K562 (cell line): Measurements from ENCODE around the gene FCGR3B. TPM values are rescaled to one million over a fixed set of nuclear protein-coding genes. Genes with fewer than 3 reads are reported as not detected.
A peak's percentile ranks its signal among the peaks of the same experiment; 100 is the strongest.
"Not testable (repeated sequence)": the region's sequence is repeated elsewhere in the genome, so short reads cannot be mapped to it uniquely, and the experiment has no call there.

ENCODE experiments used
- ATAC-seq: fragments of 200-7000 bp; cut with Tn5 transposase; 3 replicates; pipeline ENCODE4 v1.9.1; 2020; ENCODE audit warnings: moderate library complexity
- BruUV-seq: library from RNA; stranded (reverse); fragments of 400-500 nt; replicated peaks from 2 replicates; lab custom pipeline; 2021; lab: Mats Ljungman, UMichigan
- CTCF ChIA-PET: fragments of 300-600 bp; formaldehyde crosslinking; extraction: SDS; loops from one replicate; lab custom pipeline; 2021; ENCODE audit warnings: low intra/inter-chr PET ratio; lab: Yijun Ruan, JAX
- POLR2A ChIA-PET: fragments of 300-600, 350-650 bp; sonication (Branson Sonifier 250); formaldehyde crosslinking; extraction: SDS; loops from one replicate; lab custom pipeline; 2021; ENCODE audit warnings: antibody characterized with exemption, inconsistent platforms; lab: Yijun Ruan, JAX
- DNase-seq, 4 experiments: peaks; one replicate each; pipeline versions ENCODE4 v3.0.0 to v3.0.0-alpha.2; 2011 to 2018; ENCODE audit warnings: low spot score in 3 of 4, mixed read lengths in 3 of 4; ENCODE audit errors: extremely low read depth in 1 of 4
- FAIRE-seq: peaks from 2 replicates; lab custom pipeline; 2011; peaks lifted over from hg19 to GRCh38; lab: Jason Lieb, UNC
- H2AFZ ChIP-seq: 2 replicates; pipeline ENCODE4 v1.6.0; 2011; ENCODE audit warnings: low read depth, low read length, control low read depth, inconsistent platforms
- H3K27ac ChIP-seq: fragments of 200-600 bp; 3 replicates; pipeline ENCODE4 v1.8.0; 2011; ENCODE audit warnings: low read depth, mild to moderate bottlenecking, control low read depth, inconsistent platforms, low read length, moderate library complexity, mixed read lengths; ENCODE audit errors: extremely low read depth
- H3K27me3 ChIP-seq, 2 experiments: fragments of 300-600 bp in 1 of 2; 2 replicates in 1 of 2; 3 replicates in 1 of 2; pipeline versions ENCODE4 v1.6.0 to v1.8.0; 2011; ENCODE audit warnings: inconsistent platforms in 2 of 2, low read length in 2 of 2, mild to moderate bottlenecking in 1 of 2, mixed read lengths in 1 of 2, moderate library complexity in 1 of 2; ENCODE audit not compliant: control insufficient read depth in 2 of 2, insufficient read depth in 2 of 2
- H3K36me3 ChIP-seq: fragments of 300-600 bp; 3 replicates; pipeline ENCODE4 v1.8.0; 2011; ENCODE audit warnings: mild to moderate bottlenecking, low read length, inconsistent platforms; ENCODE audit not compliant: control insufficient read depth, insufficient read depth
- H3K4me1 ChIP-seq, 2 experiments: fragments of 200-600 bp in 1 of 2; replicated peaks in 1 of 2; 2 replicates in 1 of 2; 3 replicates in 1 of 2; pipeline versions ENCODE4 v1.5.1 to v1.8.0; 2011; ENCODE audit warnings: inconsistent platforms in 2 of 2, low read length in 2 of 2, mild to moderate bottlenecking in 1 of 2, mixed read lengths in 1 of 2, moderate library complexity in 1 of 2; ENCODE audit not compliant: control insufficient read depth in 2 of 2, insufficient read depth in 2 of 2
- H3K4me2 ChIP-seq: 2 replicates; pipeline ENCODE4 v1.6.1; 2011; ENCODE audit warnings: low read length, control low read depth, inconsistent platforms, mixed read lengths; ENCODE audit not compliant: insufficient read depth
- H3K4me3 ChIP-seq: fragments of 200-600 bp; sonication (generic), shearing (Covaris generic); 2 replicates; pipeline ENCODE4 v1.5.1; 2016; ENCODE audit warnings: control low read depth, inconsistent platforms
- H3K79me2 ChIP-seq: fragments of 200-600 bp; 3 replicates; pipeline ENCODE4 v1.8.0; 2011; ENCODE audit warnings: low read length, inconsistent platforms; ENCODE audit not compliant: control insufficient read depth, insufficient read depth
- H3K9ac ChIP-seq, 2 experiments: 2 replicates each; pipeline versions ENCODE4 v1.6.0 to v1.6.1; 2011; ENCODE audit warnings: low read depth in 2 of 2, low read length in 2 of 2, control low read depth in 1 of 2, inconsistent platforms in 1 of 2, mild to moderate bottlenecking in 1 of 2, mixed read lengths in 1 of 2; ENCODE audit not compliant: insufficient read depth in 1 of 2
- H3K9me1 ChIP-seq: one replicate; pipeline ENCODE4 v1.6.0; 2011; ENCODE audit warnings: inconsistent platforms, mild to moderate bottlenecking, low read length, moderate library complexity; ENCODE audit not compliant: control insufficient read depth, insufficient read depth
- H3K9me3 ChIP-seq: replicated peaks from 2 replicates; pipeline ENCODE4 v1.5.1; 2011; ENCODE audit warnings: low read depth, low read length, inconsistent platforms; ENCODE audit not compliant: control insufficient read depth, insufficient read depth
- H4K20me1 ChIP-seq: replicated peaks from 2 replicates; pipeline ENCODE4 v1.6.1; 2011; ENCODE audit warnings: low read length, inconsistent platforms, mixed read lengths; ENCODE audit not compliant: control insufficient read depth, insufficient read depth
- WGBS: fragments of 100-300 bp; shearing (Covaris generic); methylation state at CpG from one replicate; pipeline ENCODE4 v1.1.6; 2016; ENCODE audit warnings: low coverage, mixed read lengths; ENCODE audit not compliant: insufficient coverage; ENCODE audit errors: missing lambda C conversion rate; 5-methylcytosine and 5-hydroxymethylcytosine counted together
- in situ Hi-C: fragments of 300-500 bp; cut with MboI; formaldehyde crosslinking; loops from 4 replicates; pipeline ENCODE4 v1.15.0; 2018; ENCODE audit warnings: inconsistent platforms, mixed read lengths
- intact Hi-C: fragments of 100-400 bp; cut with micrococcal nuclease; formaldehyde crosslinking; loops from 2 replicates; pipeline ENCODE4 v1.14.2; 2022
- polyA plus RNA-seq, 8 experiments: library from polyadenylated mRNA; depleted of rRNA in 4 of 8; stranded (reverse) in 5 of 8; unstranded in 3 of 8; fragments of >200 nt; fragmentation: Nextera tagmentation in 2 of 8; fragmentation: Illumina TruSeq in 1 of 8; extraction: Ambion mirVana in 2 of 8; extraction: Trizol in 1 of 8; gene quantifications; 2 replicates each; pipeline versions ENCODE4 v1.2.1 to v1.2.3, GENCODE V29; 2011 to 2014; ENCODE audit warnings: inconsistent platforms in 1 of 8, missing spikeins in 1 of 8
- total RNA-seq, 7 experiments: library from RNA; depleted of rRNA in 6 of 7; stranded (reverse); fragments of >200 nt in 6 of 7; fragmentation: Illumina TruSeq in 2 of 7; extraction: Trizol in 2 of 7; gene quantifications; 2 replicates each; pipeline versions ENCODE4 v1.2.1 to v1.2.3, GENCODE V29; 2011 to 2021; ENCODE audit warnings: low replicate concordance in 1 of 7

FCGR3B gene
- total and polyA plus RNA-seq, 9 of the 15 experiments (the other 6 are each of a cell fraction or from before 2014, with no cell fraction given), result 0.18 to 1.1 (median 0.40) TPM

DNA sequence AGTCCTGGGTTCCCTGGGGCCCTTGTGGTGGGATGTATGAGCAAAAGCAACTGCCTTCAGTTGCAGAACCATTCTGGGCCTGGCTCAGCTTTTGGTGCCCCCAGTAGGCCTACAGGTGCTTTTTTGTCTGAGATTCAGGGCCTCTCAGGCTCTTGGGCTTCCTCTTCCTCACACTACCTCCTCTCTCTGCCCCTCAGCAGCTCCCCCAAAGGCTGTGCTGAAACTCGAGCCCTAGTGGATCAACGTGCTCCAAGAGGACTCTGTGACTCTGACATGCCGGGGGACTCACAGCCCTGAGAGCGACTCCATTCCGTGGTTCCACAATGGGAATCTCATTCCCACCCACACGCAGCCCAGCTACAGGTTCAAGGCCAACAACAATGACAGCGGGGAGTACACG, 41.6 kb downstream of the FCGR3B start:
- FAIRE-seq, DNase-seq, BruUV-seq, H3K4me2 ChIP-seq, in situ Hi-C loops, H3K9me3 ChIP-seq, H3K4me1 ChIP-seq, H3K27ac ChIP-seq, H3K4me3 ChIP-seq, POLR2A ChIA-PET, H3K79me2 ChIP-seq, H3K27me3 ChIP-seq, H3K9me1 ChIP-seq, H4K20me1 ChIP-seq, H3K36me3 ChIP-seq, CTCF ChIA-PET, intact Hi-C loops: not testable (repeated sequence)
- Histone ChIP-seq H2AFZ (peak overlapping the region; percentile 86), H3K9ac (peak overlapping the region in 1 of 2 experiments; percentile 19; a peak in 1 of 4 replicates)
- WGBS, result 64% methylated on average over 6 of the region's 8 CpGs
- ATAC-seq, result peak; percentile 22

- H2AFZ ChIP-seq, CTCF ChIA-PET, H3K4me2 ChIP-seq, POLR2A ChIA-PET, H3K36me3 ChIP-seq, H3K27me3 ChIP-seq, H3K4me3 ChIP-seq, H3K79me2 ChIP-seq, H3K9ac ChIP-seq, H3K4me1 ChIP-seq, H4K20me1 ChIP-seq, intact Hi-C loops, DNase-seq, ATAC-seq, H3K27ac ChIP-seq, H3K9me3 ChIP-seq, FAIRE-seq, BruUV-seq, in situ Hi-C loops, H3K9me1 ChIP-seq: not testable (repeated sequence)
- WGBS, result no CpG with 5 or more reads among the region's 6 CpGs
These were observed 42.4 kb downstream of the FCGR3B start for GRCh38 chr1:161588596-161588995.

- ATAC-seq, result peak; percentile 32
- intact Hi-C loops, in situ Hi-C loops, H3K9me3 ChIP-seq, H3K36me3 ChIP-seq, DNase-seq, H3K9ac ChIP-seq, H3K27ac ChIP-seq, H3K79me2 ChIP-seq, H3K4me1 ChIP-seq, H3K4me2 ChIP-seq, CTCF ChIA-PET, H3K4me3 ChIP-seq, POLR2A ChIA-PET, H2AFZ ChIP-seq, H3K9me1 ChIP-seq, H3K27me3 ChIP-seq, H4K20me1 ChIP-seq, BruUV-seq: not testable (repeated sequence)
- WGBS, result no CpG with 5 or more reads among the region's 4 CpGs
- FAIRE-seq, result peak; percentile 15
These were observed 48.1 kb downstream of the FCGR3B start for GRCh38 chr1:161582882-161583281.

- FAIRE-seq, in situ Hi-C loops, DNase-seq, BruUV-seq, H3K9me3 ChIP-seq, H3K4me1 ChIP-seq, H3K9ac ChIP-seq, H3K9me1 ChIP-seq, H3K79me2 ChIP-seq, H3K36me3 ChIP-seq, CTCF ChIA-PET, H2AFZ ChIP-seq, H4K20me1 ChIP-seq, H3K27ac ChIP-seq, H3K4me3 ChIP-seq, POLR2A ChIA-PET, H3K27me3 ChIP-seq, intact Hi-C loops, H3K4me2 ChIP-seq: not testable (repeated sequence)
- peak; percentile 39 for ATAC-seq
- no CpG with 5 or more reads among the region's 4 CpGs for WGBS
These were observed 50.0 kb downstream of the FCGR3B start for GRCh38 chr1:161580879-161581537.
